Vagina (tissue), 2 donors: ENCODE results near the gene RB1.

Experiments used
- POLR2A ChIP-seq, 2 donors: fragments of 450-650 bp; IDR thresholded peaks; one replicate each; pipeline ENCODE4 v1.6.1; 2017; ENCODE audit warnings: antibody characterized with exemption in 2 of 2, mild to moderate bottlenecking in 2 of 2, moderate library complexity in 2 of 2
- POLR2AphosphoS5 ChIP-seq, 2 donors: sonication (generic); formaldehyde crosslinking; IDR thresholded peaks; one replicate each; pipeline ENCODE4 v1.9.0; 2017; ENCODE audit warnings: antibody characterized with exemption in 2 of 2, mild to moderate bottlenecking in 2 of 2, low read depth in 1 of 2; ENCODE audit not compliant: insufficient read depth in 1 of 2
- TF ChIP-seq, protein P1 (sequence below), 3 experiments: fragments of 450-650 bp in 2 of 3; fragments of 200-600 bp in 1 of 3; sonication (generic) in 1 of 3; IDR thresholded peaks; one replicate each; pipeline ENCODE4 v1.5.1; 2017 to 2019; ENCODE audit warnings: antibody characterized with exemption in 3 of 3, mild to moderate bottlenecking in 2 of 3, moderate library complexity in 2 of 3

DNA sequence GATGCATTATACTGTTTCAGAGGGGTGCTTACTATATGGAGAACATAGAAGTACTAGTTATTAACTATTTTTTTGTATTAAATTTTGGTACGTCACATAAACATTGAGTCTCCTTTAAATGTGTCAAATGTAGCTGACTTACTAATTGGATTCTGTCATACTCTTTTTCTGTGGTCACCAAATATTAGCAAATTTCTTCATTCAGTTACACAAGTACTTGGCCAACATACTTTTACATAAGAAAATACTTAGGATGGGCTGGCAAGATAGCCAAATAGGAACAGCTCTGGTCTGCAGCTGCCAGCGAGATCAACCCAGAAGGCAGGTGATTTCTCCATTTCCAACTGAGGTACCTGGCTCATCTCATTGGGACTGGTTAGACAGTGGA, 90.1 kb downstream of the RB1 start:
- TF ChIP-seq, protein P1, sequence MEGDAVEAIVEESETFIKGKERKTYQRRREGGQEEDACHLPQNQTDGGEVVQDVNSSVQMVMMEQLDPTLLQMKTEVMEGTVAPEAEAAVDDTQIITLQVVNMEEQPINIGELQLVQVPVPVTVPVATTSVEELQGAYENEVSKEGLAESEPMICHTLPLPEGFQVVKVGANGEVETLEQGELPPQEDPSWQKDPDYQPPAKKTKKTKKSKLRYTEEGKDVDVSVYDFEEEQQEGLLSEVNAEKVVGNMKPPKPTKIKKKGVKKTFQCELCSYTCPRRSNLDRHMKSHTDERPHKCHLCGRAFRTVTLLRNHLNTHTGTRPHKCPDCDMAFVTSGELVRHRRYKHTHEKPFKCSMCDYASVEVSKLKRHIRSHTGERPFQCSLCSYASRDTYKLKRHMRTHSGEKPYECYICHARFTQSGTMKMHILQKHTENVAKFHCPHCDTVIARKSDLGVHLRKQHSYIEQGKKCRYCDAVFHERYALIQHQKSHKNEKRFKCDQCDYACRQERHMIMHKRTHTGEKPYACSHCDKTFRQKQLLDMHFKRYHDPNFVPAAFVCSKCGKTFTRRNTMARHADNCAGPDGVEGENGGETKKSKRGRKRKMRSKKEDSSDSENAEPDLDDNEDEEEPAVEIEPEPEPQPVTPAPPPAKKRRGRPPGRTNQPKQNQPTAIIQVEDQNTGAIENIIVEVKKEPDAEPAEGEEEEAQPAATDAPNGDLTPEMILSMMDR (IDR thresholded peaks at IDR 0.05): no peak
- TF ChIP-seq POLR2A (IDR thresholded peaks at IDR 0.05) (no peak), POLR2AphosphoS5 (IDR thresholded peaks at IDR 0.05; ENCODE audit: insufficient read depth in 1 of 2, low read depth in 1 of 2) (no peak)
